H1 (cell line): ENCODE measurements around the gene APOA1. TPM values are rescaled to one million over a fixed set of nuclear protein-coding genes. Genes with fewer than 3 reads are reported as not detected.
A peak's percentile ranks its signal among the peaks of the same experiment; 100 is the strongest.

Experiments
- CTCF ChIA-PET: fragments of 300-600 bp; sonication (Branson Sonifier 250); formaldehyde crosslinking; loops from one replicate; lab custom pipeline; 2021; ENCODE audit not compliant: partially characterized antibody; lab: Charles Lee
- POLR2A ChIA-PET: fragments of 300-600 bp; sonication (Branson Sonifier 250); formaldehyde crosslinking; loops from one replicate; lab custom pipeline; 2021; ENCODE audit warnings: inconsistent platforms; ENCODE audit not compliant: partially characterized antibody; lab: Charles Lee
- DNase-seq, 2 experiments: peaks; one replicate each; pipeline versions ENCODE4 v3.0.0 to v3.0.0-alpha.2; 2010 to 2022; ENCODE audit warnings: low spot score in 2 of 2, low read depth in 1 of 2, mixed read lengths in 1 of 2
- FAIRE-seq: peaks from 2 replicates; lab custom pipeline; 2011; peaks lifted over from hg19 to GRCh38; lab: Jason Lieb, UNC
- H2AFZ ChIP-seq: 2 replicates; pipeline ENCODE4 v1.8.1; 2012; ENCODE audit warnings: low read length, inconsistent platforms
- H2AK5ac ChIP-seq: 2 replicates; pipeline ENCODE4 v1.6.1; 2013; ENCODE audit warnings: low read depth, low read length
- H2BK120ac ChIP-seq: replicated peaks from 2 replicates; pipeline ENCODE3; 2013; ENCODE audit warnings: low read depth, low read length, inconsistent platforms
- H2BK12ac ChIP-seq: 2 replicates; pipeline ENCODE4 v1.6.1; 2013; ENCODE audit warnings: low read depth, low read length
- H2BK15ac ChIP-seq: 2 replicates; pipeline ENCODE4 v1.6.1; 2013; ENCODE audit warnings: low read length
- H2BK20ac ChIP-seq: 2 replicates; pipeline ENCODE4 v1.6.1; 2013; ENCODE audit warnings: low read length
- H2BK5ac ChIP-seq: 2 replicates; pipeline ENCODE4 v1.6.1; 2013; ENCODE audit warnings: low read depth, low read length
- H3K14ac ChIP-seq: 2 replicates; pipeline ENCODE4 v1.6.1; 2013; ENCODE audit warnings: inconsistent platforms; ENCODE audit not compliant: insufficient read length
- H3K18ac ChIP-seq: 2 replicates; pipeline ENCODE4 v1.6.1; 2013; ENCODE audit warnings: low read length; ENCODE audit errors: extremely low read depth
- H3K23ac ChIP-seq: 2 replicates; pipeline ENCODE4 v1.6.1; 2013; ENCODE audit warnings: inconsistent platforms; ENCODE audit not compliant: insufficient read length
- H3K23me2 ChIP-seq: 2 replicates; pipeline ENCODE4 v1.6.1; 2013; ENCODE audit warnings: low read depth, low read length
- H3K27ac ChIP-seq: 2 replicates; pipeline ENCODE4 v1.6.1; 2011; ENCODE audit warnings: low read depth, low read length, inconsistent platforms
- H3K27me3 ChIP-seq, 4 experiments: replicated peaks in 1 of 4; 1 replicate in 1 of 4; 2 replicates in 3 of 4; pipeline versions ENCODE4 v1.6.1 to v1.8.1; 2011 to 2013; ENCODE audit warnings: low read length in 3 of 4, mild to moderate bottlenecking in 3 of 4, inconsistent platforms in 2 of 4, mixed read lengths in 2 of 4, moderate library complexity in 1 of 4; ENCODE audit not compliant: control insufficient read depth in 3 of 4, insufficient read depth in 3 of 4; ENCODE audit errors: extremely low read depth in 1 of 4
- H3K36me3 ChIP-seq, 4 experiments: 2 replicates each; pipeline versions ENCODE4 v1.6.1 to v1.8.1; 2011 to 2013; ENCODE audit warnings: mild to moderate bottlenecking in 4 of 4, low read length in 3 of 4, moderate library complexity in 2 of 4, control low read depth in 1 of 4, inconsistent platforms in 1 of 4; ENCODE audit not compliant: insufficient read depth in 4 of 4, control insufficient read depth in 2 of 4
- H3K4ac ChIP-seq: replicated peaks from 2 replicates; pipeline ENCODE3; 2013; ENCODE audit warnings: low read length, low read depth, mixed read lengths, inconsistent platforms; ENCODE audit not compliant: insufficient read length
- H3K4me1 ChIP-seq, 4 experiments: replicated peaks in 1 of 4; 1 replicate in 1 of 4; 2 replicates in 3 of 4; pipeline versions ENCODE4 v1.6.1 to v1.8.1; 2011 to 2013; ENCODE audit warnings: low read length in 3 of 4, inconsistent platforms in 2 of 4, mixed read lengths in 1 of 4; ENCODE audit not compliant: insufficient read depth in 4 of 4, control insufficient read depth in 3 of 4
- H3K4me2 ChIP-seq, 2 experiments: 2 replicates each; pipeline versions ENCODE4 v1.6.1 to v1.8.1; 2011 to 2013; ENCODE audit warnings: low read depth in 2 of 2, low read length in 2 of 2, control low read depth in 1 of 2, inconsistent platforms in 1 of 2, mild to moderate bottlenecking in 1 of 2; ENCODE audit not compliant: insufficient read depth in 1 of 2
- H3K4me3 ChIP-seq, 4 experiments: fragments of 200-600, 300-600 bp in 1 of 4; sonication (generic), shearing (Covaris generic), sonication (Bioruptor Twin) in 1 of 4; 2 replicates each; pipeline versions ENCODE4 v1.5.1 to v1.8.1; 2011 to 2016; ENCODE audit warnings: low read length in 4 of 4, low read depth in 3 of 4, control low read depth in 2 of 4, inconsistent platforms in 2 of 4, mild to moderate bottlenecking in 2 of 4, mixed read lengths in 1 of 4, moderate library complexity in 1 of 4; ENCODE audit not compliant: insufficient read depth in 2 of 4; ENCODE audit errors: extremely low read depth in 1 of 4
- H3K56ac ChIP-seq: replicated peaks from 2 replicates; pipeline ENCODE3; 2013; ENCODE audit warnings: low read depth, mild to moderate bottlenecking, mixed read lengths, low read length, inconsistent platforms; ENCODE audit not compliant: insufficient read length
- H3K79me1 ChIP-seq: 2 replicates; pipeline ENCODE4 v1.6.1; 2013; ENCODE audit warnings: low read depth, low read length, control low read depth
- H3K79me2 ChIP-seq, 2 experiments: 2 replicates each; pipeline versions ENCODE4 v1.6.1 to v1.8.1; 2012 to 2013; ENCODE audit warnings: low read length in 2 of 2, mild to moderate bottlenecking in 2 of 2, inconsistent platforms in 1 of 2; ENCODE audit not compliant: insufficient read depth in 2 of 2, control insufficient read depth in 1 of 2
- H3K9ac ChIP-seq, 4 experiments: replicated peaks in 1 of 4; 1 replicate in 1 of 4; 2 replicates in 3 of 4; pipeline versions ENCODE4 v1.6.1 to v1.8.1; 2011 to 2013; ENCODE audit warnings: low read depth in 3 of 4, low read length in 3 of 4, control low read depth in 2 of 4, mild to moderate bottlenecking in 2 of 4, moderate library complexity in 2 of 4, inconsistent platforms in 1 of 4; ENCODE audit errors: extremely low read depth in 1 of 4
- H3K9me3 ChIP-seq, 2 experiments: 2 replicates each; pipeline versions ENCODE4 v1.6.1 to v1.8.1; 2012 to 2013; ENCODE audit warnings: mild to moderate bottlenecking in 2 of 2, moderate library complexity in 2 of 2, control low read depth in 1 of 2, inconsistent platforms in 1 of 2, low read depth in 1 of 2, low read length in 1 of 2, mixed read lengths in 1 of 2; ENCODE audit not compliant: insufficient read depth in 2 of 2
- H4K20me1 ChIP-seq, 2 experiments: replicated peaks in 1 of 2; 2 replicates each; pipeline versions ENCODE3 to v1.8.1; 2011 to 2013; ENCODE audit warnings: inconsistent platforms in 2 of 2, low read length in 2 of 2, mild to moderate bottlenecking in 1 of 2; ENCODE audit not compliant: insufficient read depth in 2 of 2, control insufficient read depth in 1 of 2
- H4K5ac ChIP-seq: 2 replicates; pipeline ENCODE4 v1.6.1; 2013; ENCODE audit warnings: low read length, low read depth, mixed read lengths, inconsistent platforms; ENCODE audit not compliant: insufficient read length
- H4K8ac ChIP-seq: 2 replicates; pipeline ENCODE4 v1.8.0; 2013; ENCODE audit warnings: mild to moderate bottlenecking, moderate library complexity, low read length, inconsistent platforms; ENCODE audit not compliant: insufficient read depth; ENCODE audit errors: extremely low read depth
- H4K91ac ChIP-seq: replicated peaks from 2 replicates; pipeline ENCODE3; 2013; ENCODE audit warnings: low read length, mixed read lengths, inconsistent platforms; ENCODE audit not compliant: insufficient read length
- EGR1 ChIP-seq: IDR thresholded peaks from 2 replicates; pipeline ENCODE4 v1.6.1; 2011; ENCODE audit warnings: low read depth, low read length, borderline replicate concordance
- RAD21 ChIP-seq, 2 experiments: IDR thresholded peaks in 1 of 2; conservative IDR thresholded peaks in 1 of 2; 2 replicates each; pipeline ENCODE4 v1.6.1; 2011; ENCODE audit warnings: low read depth in 2 of 2, low read length in 2 of 2, improper control_type of control experiment in 1 of 2, inconsistent platforms in 1 of 2, mild to moderate bottlenecking in 1 of 2, moderate library complexity in 1 of 2
- RNF2 ChIP-seq: fragments of 200-900, 300-1000 bp; sonication (generic); IDR thresholded peaks from 2 replicates; pipeline ENCODE4 v1.7.1; 2016; ENCODE audit warnings: borderline replicate concordance, low read depth, mild to moderate bottlenecking, antibody characterized with exemption, low read length; ENCODE audit not compliant: poor library complexity, severe bottlenecking; ENCODE audit errors: missing control alignments
- WGBS, 2 experiments: shearing (Covaris generic) in 1 of 2; methylation state at CpG; one replicate each; pipeline versions ENCODE4 v1.1.6 to v1.1.7; 2013 to 2015; ENCODE audit warnings: low lambda C conversion rate in 2 of 2, mixed read lengths in 2 of 2, inconsistent platforms in 1 of 2, low coverage in 1 of 2, missing lambda C conversion rate in 1 of 2; ENCODE audit not compliant: insufficient replicate concordance in 2 of 2, insufficient coverage in 1 of 2, insufficient read length in 1 of 2; ENCODE audit errors: extremely low coverage in 1 of 2, missing lambda C conversion rate in 1 of 2; 5-methylcytosine and 5-hydroxymethylcytosine counted together
- polyA plus RNA-seq, 7 experiments: library from polyadenylated mRNA; depleted of rRNA in 3 of 7; stranded (reverse) in 5 of 7; unstranded in 2 of 7; fragments of >200 nt in 5 of 7; fragments of 200-250 nt in 2 of 7; gene quantifications; 1 replicate in 5 of 7; 2 replicates in 1 of 7; 4 replicates in 1 of 7; pipeline versions ENCODE4 v1.2.1 to v1.2.3, GENCODE V29; 2011 to 2013; ENCODE audit warnings: missing spikeins in 2 of 7, mixed read lengths in 2 of 7
- total RNA-seq: library from RNA; stranded (reverse); fragmentation: NEBNext Ultra II Directional; extraction: Animal tissue kit (Norgen Biotek cat#: 25700); gene quantifications from 2 replicates; pipeline ENCODE4 v1.2.1, GENCODE V29; 2021
- TF ChIP-seq, protein P1 (sequence below), 3 experiments: IDR thresholded peaks; 1 replicate in 2 of 3; 2 replicates in 1 of 3; pipeline versions ENCODE4 v1.5.1 to v1.6.1; 2011; ENCODE audit warnings: low read length in 3 of 3, mild to moderate bottlenecking in 3 of 3, inconsistent platforms in 2 of 3, low read depth in 1 of 3, moderate library complexity in 1 of 3; ENCODE audit not compliant: insufficient read depth in 1 of 3; ENCODE audit errors: control extremely low read depth in 1 of 3

APOA1 gene
- total and polyA plus RNA-seq, 2 of the 8 experiments (the other 6 are each of a cell fraction or from before 2014, with no cell fraction given), result 0.80 TPM; not detected in 1

DNA sequence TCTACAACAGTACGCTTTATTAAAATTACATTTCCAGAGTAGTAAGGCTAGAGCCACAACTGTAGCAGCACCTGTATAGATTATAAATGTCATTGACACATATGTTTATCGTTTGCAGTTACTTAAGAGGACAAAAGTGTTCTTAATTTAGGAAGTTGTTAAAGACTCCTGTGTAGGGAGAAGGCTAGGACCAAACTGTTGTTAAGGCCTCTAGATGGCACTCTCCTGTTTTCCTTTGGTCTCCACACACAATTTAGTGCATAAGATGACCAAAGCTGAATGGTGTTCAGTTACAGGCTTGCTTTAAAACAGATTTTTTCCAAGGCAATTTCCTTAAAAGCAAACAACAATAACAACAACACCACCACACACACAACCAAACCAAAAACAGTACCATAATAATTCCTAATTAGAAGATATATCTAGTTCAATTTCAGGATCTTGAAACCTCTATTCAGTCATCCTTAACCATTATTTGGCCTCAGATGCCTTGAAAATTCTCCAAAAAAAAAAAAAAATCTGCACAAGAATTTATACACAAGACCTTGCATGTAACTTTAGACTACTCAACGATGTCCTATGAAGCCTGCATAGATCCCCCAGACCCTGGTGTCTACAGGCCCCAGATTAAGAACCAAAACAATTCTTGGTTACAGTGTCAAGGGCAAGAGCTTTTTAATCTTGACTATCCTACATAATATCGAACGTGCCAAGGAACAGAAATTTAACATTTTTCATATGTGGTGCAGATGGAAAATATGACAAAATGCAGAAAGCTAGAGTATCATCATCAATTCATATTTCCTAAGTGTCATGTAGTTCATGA is 42.6 kb upstream of the APOA1 start:
- H3K14ac ChIP-seq, result no peak overlapping the region
- no peak overlapping the region for H4K8ac ChIP-seq
- no peaks in the 10 kb centered on the region for H3K9me3 ChIP-seq
- H2BK12ac ChIP-seq, result no peak overlapping the region
- no peaks in the 10 kb centered on the region for H3K27me3 ChIP-seq
- H3K23me2 ChIP-seq, result no peaks in the 10 kb centered on the region
- H3K4ac ChIP-seq, result no peak overlapping the region
- H3K4me3 ChIP-seq, result no peak overlapping the region
- ChIA-PET CTCF (interaction anchor here (0.6 to 7.0 kb wide), 26 partner anchors 8 to 268 kb away, joined by 3 to 65 read pairs (median 4); no protein-coding TSS in a partner anchor), POLR2A (interaction anchor here (1.3 kb wide), 1 partner anchor 264 kb away, joined by 4 read pairs; the partner anchor contains the start of gene PAFAH1B2)
- no peak overlapping the region for H3K23ac ChIP-seq
- H3K79me2 ChIP-seq, result no peaks in the 10 kb centered on the region
- H2BK5ac ChIP-seq, result no peak overlapping the region
- no peak overlapping the region for H2BK120ac ChIP-seq
- no peaks in the 10 kb centered on the region for H3K4me1 ChIP-seq
- H3K27ac ChIP-seq, result no peak overlapping the region
- no peak overlapping the region for H3K18ac ChIP-seq
- H2BK15ac ChIP-seq, result no peak overlapping the region
- 78% methylated on average over 5 of the region's 5 CpGs; no CpG with 5 or more reads in 1 of the 2 experiments for WGBS, 2 experiments
- H4K5ac ChIP-seq, result no peak overlapping the region
- no peak overlapping the region for H2AFZ ChIP-seq
- H3K56ac ChIP-seq, result no peak overlapping the region
- H3K36me3 ChIP-seq, result peaks cover 0 to 6% (median 4%) of the 10 kb centered on the region in 4 experiments; a peak in 3 of 8 replicates
- TF ChIP-seq RNF2 (no peak), EGR1 (no peak), RAD21 (IDR thresholded peaks at IDR 0.05 in 1 of 2, conservative IDR thresholded peaks at IDR 0.05 in 1 of 2; ENCODE audit: low read depth in 2 of 2, low read length in 2 of 2) (peak; percentile 74 to 76)
- TF ChIP-seq, protein P1, sequence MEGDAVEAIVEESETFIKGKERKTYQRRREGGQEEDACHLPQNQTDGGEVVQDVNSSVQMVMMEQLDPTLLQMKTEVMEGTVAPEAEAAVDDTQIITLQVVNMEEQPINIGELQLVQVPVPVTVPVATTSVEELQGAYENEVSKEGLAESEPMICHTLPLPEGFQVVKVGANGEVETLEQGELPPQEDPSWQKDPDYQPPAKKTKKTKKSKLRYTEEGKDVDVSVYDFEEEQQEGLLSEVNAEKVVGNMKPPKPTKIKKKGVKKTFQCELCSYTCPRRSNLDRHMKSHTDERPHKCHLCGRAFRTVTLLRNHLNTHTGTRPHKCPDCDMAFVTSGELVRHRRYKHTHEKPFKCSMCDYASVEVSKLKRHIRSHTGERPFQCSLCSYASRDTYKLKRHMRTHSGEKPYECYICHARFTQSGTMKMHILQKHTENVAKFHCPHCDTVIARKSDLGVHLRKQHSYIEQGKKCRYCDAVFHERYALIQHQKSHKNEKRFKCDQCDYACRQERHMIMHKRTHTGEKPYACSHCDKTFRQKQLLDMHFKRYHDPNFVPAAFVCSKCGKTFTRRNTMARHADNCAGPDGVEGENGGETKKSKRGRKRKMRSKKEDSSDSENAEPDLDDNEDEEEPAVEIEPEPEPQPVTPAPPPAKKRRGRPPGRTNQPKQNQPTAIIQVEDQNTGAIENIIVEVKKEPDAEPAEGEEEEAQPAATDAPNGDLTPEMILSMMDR (IDR thresholded peaks at IDR 0.05; ENCODE audit: control extremely low read depth in 1 of 3, insufficient read depth in 1 of 3, low read depth in 1 of 3, low read length in 3 of 3), result peak in 2 of 3 experiments; percentile 63 to 78; a peak in 3 of 4 replicates
- H3K79me1 ChIP-seq, result no peaks in the 10 kb centered on the region; the same call in 1 of the 2 replicates
- H4K20me1 ChIP-seq, result peaks cover 0 to 1% of the 10 kb centered on the region in 2 experiments
- no peak overlapping the region for H2BK20ac ChIP-seq
- no peak overlapping the region for H2AK5ac ChIP-seq
- H3K9ac ChIP-seq, result no peak overlapping the region
- H3K4me2 ChIP-seq, result no peak overlapping the region
- DNase-seq (no peak), FAIRE-seq (peak; percentile 92)
- H4K91ac ChIP-seq, result no peak overlapping the region
